ENCODE measurements around the gene AP1AR.

GRCh38 chr4:112245383-112245782, 13.8 kb downstream of the AP1AR start:
- no peak for TF ChIP-seq CTCF (IDR thresholded peaks at IDR 0.05)
- TF ChIP-seq POLR2A (IDR thresholded peaks at IDR 0.05) = no peak

Measured in body of pancreas (tissue), 4 donors.